Psoas muscle (tissue), 8 donors: Measurements from ENCODE around the gene ATP6V1F. TPM values are rescaled to one million over a fixed set of nuclear protein-coding genes. Genes with fewer than 3 reads are reported as not detected.
A peak's percentile ranks its signal among the peaks of the same experiment; 100 is the strongest.

Experiments
- ATAC-seq, 4 donors: fragments of 200-7000 bp; cut with Tn5 transposase; one replicate each; pipeline ENCODE4 v1.9.1; 2020; ENCODE audit warnings: moderate library complexity in 3 of 4, mild to moderate bottlenecking in 2 of 4
- DNase-seq, 2 donors: peaks; one replicate each; pipeline ENCODE4 v3.0.0-alpha.2; 2020
- H3K27ac ChIP-seq: fragments of 200-600 bp; one replicate; pipeline ENCODE4 v1.8.0; 2022
- H3K27me3 ChIP-seq, 3 donors: fragments of 200-600 bp in 1 of 3; one replicate each; pipeline versions ENCODE4 v1.6.1 to v1.8.0; 2013 to 2022; ENCODE audit warnings: low read length in 2 of 3, mild to moderate bottlenecking in 2 of 3, moderate library complexity in 1 of 3; ENCODE audit not compliant: insufficient read depth in 3 of 3
- H3K36me3 ChIP-seq, 2 donors: fragments of 200-600 bp in 1 of 2; one replicate each; pipeline versions ENCODE4 v1.6.1 to v1.8.0; 2013 to 2022; ENCODE audit warnings: low read depth in 1 of 2, mild to moderate bottlenecking in 1 of 2, moderate library complexity in 1 of 2; ENCODE audit not compliant: insufficient read depth in 1 of 2
- H3K4me1 ChIP-seq: fragments of 200-600 bp; one replicate; pipeline ENCODE4 v1.8.0; 2022
- H3K4me3 ChIP-seq: fragments of 200-600 bp; one replicate; pipeline ENCODE4 v1.8.0; 2022; ENCODE audit warnings: mild to moderate bottlenecking
- H3K9me3 ChIP-seq: fragments of 200-600 bp; one replicate; pipeline ENCODE4 v1.8.0; 2022
- WGBS, 3 donors: extraction: QIAGEN DNeasy Blood & Tissue Kit; methylation state at CpG; one replicate each; pipeline versions ENCODE4 v1.1.6 to v1.1.7; 2013; 5-methylcytosine and 5-hydroxymethylcytosine counted together
- intact Hi-C, 2 donors: fragments of 100-400 bp; cut with DNase I; formaldehyde crosslinking; loops; one replicate each; pipeline versions ENCODE4 v1.11.0 to v1.14.2; 2022
- polyA plus RNA-seq, 3 donors: library from polyadenylated mRNA; stranded (reverse); fragments of 200-250 nt; gene quantifications; one replicate each; pipeline ENCODE4 v1.2.3, GENCODE V29; 2013
- total RNA-seq, 4 donors: library from RNA; stranded (reverse); fragmentation: NEBNext Ultra II Directional in 2 of 4; extraction: Animal tissue kit (Norgen Biotek cat#: 25700) in 2 of 4; gene quantifications; one replicate each; pipeline versions ENCODE4 v1.2.1 to v1.2.4, GENCODE V29; 2021 to 2023
- TF ChIP-seq, protein P1 (sequence below): fragments of 200-600 bp; IDR thresholded peaks from one replicate; pipeline ENCODE4 v1.8.0; 2022; ENCODE audit warnings: antibody characterized with exemption
- donor health status: healthy with polysubstance abuse.
- donor health status: DM: no; HTN: no; CAD: no; lungs with moderate emphysema.
- donor health status: Bipolar disorder and iron deficiency.
- donor health status: healthy.
- donor health status: DM: yes; HTN: yes; CAD: no.
- donor health status: DM: no; HTN: no; CAD: no.
- donor health status: DM: no; HTN: no; CAD: no.
- donor health status: DM: yes; HTN: yes; CAD: no.

ATP6V1F gene
- total and polyA plus RNA-seq, 7 donors, result 103 to 210 (median 143) TPM

DNA sequence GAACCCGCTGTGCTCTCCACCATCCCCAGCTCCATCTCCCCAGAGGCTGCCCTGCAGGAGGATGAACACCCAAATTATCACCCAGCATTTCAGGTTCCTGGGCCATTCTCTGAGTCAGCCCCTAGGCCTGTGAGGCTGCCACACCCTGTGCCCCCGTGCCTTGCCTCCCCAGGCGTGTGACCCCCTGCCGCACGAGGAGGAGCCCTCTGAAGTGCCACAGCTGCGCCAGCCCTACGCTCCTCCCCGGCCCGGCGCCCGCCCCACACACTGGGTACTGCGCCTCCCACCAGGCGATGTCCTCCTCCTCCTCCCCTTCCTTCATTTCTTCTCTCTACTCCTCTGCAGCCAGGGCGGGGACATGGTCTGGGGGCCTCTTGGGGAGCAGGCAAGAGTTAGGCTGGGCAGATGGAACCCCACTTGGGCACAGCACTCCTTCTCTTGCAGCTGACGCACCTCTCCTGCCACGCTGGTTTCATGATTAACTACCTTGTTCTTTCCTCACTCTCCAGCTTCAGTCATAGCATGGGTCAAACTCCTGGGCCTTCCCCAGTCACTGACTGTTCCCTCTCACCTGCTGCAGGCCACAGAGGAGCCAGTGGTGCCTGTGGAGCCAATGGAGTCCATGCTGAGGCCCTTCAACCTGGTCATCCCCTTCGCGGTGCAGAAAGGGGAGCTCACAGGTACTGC lies 12.7 kb upstream of the ATP6V1F start:
- H3K4me1 ChIP-seq, result no peaks in the 10 kb centered on the region
- no peaks in the 10 kb centered on the region for H3K9me3 ChIP-seq
- ATAC-seq (peak in 1 of 4 donors; percentile 0), DNase-seq (no peak)
- TF ChIP-seq, protein P1, sequence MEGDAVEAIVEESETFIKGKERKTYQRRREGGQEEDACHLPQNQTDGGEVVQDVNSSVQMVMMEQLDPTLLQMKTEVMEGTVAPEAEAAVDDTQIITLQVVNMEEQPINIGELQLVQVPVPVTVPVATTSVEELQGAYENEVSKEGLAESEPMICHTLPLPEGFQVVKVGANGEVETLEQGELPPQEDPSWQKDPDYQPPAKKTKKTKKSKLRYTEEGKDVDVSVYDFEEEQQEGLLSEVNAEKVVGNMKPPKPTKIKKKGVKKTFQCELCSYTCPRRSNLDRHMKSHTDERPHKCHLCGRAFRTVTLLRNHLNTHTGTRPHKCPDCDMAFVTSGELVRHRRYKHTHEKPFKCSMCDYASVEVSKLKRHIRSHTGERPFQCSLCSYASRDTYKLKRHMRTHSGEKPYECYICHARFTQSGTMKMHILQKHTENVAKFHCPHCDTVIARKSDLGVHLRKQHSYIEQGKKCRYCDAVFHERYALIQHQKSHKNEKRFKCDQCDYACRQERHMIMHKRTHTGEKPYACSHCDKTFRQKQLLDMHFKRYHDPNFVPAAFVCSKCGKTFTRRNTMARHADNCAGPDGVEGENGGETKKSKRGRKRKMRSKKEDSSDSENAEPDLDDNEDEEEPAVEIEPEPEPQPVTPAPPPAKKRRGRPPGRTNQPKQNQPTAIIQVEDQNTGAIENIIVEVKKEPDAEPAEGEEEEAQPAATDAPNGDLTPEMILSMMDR, result no peak
- peaks cover 4 to 100% of the 10 kb centered on the region in 2 donors for H3K36me3 ChIP-seq
- 79 to 86% (median 84%) methylated on average over 14 to 18 of the region's 18 CpGs for WGBS, 3 donors
- H3K27ac ChIP-seq, result peak overlapping the region; percentile 58
- no peak overlapping the region for H3K4me3 ChIP-seq
- intact Hi-C loops, result no loop called here
- H3K27me3 ChIP-seq, result no peaks in the 10 kb centered on the region

DNA sequence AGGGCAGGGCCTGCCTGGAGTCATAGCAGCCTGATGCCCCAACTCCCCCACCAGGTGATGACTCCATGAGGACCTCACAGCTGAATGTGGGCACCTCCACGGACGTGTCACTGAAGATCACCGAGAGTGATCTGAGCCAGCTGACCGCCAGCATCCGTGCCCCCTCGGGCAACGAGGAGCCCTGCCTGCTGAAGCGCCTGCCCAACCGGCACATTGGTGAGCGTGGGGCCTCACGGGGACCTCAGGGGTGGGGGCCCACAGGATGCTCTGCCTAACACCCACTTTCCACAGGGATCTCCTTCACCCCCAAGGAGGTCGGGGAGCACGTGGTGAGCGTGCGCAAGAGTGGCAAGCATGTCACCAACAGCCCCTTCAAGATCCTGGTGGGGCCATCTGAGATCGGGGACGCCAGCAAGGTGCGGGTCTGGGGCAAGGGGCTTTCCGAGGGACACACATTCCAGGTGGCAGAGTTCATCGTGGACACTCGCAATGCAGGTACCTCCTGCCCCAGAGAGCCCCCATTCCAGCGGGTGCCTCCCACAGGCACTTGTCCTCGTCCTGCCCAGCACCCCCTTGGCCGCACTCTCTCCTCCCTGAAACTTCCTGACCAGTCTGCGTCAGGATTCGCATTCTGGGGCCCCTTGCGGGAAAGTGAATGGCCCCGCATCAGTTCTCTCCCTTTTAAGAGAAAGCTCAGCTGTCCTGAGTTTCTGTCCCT lies 10.0 kb upstream of the ATP6V1F start:
- intact Hi-C loops, result loop anchor here in 1 of 2 donors (1.0 kb wide), 1 partner anchor 16 kb away; no protein-coding TSS in a partner anchor
- ATAC-seq (no peak), DNase-seq (no peak)
- Histone ChIP-seq H3K4me3 (no peak overlapping the region), H3K27me3 (no peaks in the 10 kb centered on the region), H3K27ac (peak overlapping the region; percentile 53), H3K9me3 (no peaks in the 10 kb centered on the region), H3K4me1 (no peaks in the 10 kb centered on the region), H3K36me3 (peaks cover 6 to 98% of the 10 kb centered on the region in 2 donors)
- TF ChIP-seq, protein P1, result no peak
- WGBS, 3 donors, result 75 to 87% (median 75%) methylated on average over 25 to 28 of the region's 28 CpGs

DNA sequence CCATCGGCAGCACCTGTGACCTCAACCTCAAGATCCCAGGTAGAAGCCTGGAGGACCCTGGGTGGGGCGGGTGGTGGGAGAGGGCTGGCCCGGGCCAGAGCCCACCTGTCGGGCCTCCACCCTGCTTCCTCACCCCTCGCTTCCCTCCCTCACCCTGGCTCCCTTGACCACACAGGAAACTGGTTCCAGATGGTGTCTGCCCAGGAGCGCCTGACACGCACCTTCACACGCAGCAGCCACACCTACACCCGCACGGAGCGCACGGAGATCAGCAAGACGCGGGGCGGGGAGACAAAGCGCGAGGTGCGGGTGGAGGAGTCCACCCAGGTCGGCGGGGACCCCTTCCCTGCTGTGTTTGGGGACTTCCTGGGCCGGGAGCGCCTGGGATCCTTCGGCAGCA lies 8.9 kb upstream of the ATP6V1F start:
- intact Hi-C loops, result no loop called here

DNA sequence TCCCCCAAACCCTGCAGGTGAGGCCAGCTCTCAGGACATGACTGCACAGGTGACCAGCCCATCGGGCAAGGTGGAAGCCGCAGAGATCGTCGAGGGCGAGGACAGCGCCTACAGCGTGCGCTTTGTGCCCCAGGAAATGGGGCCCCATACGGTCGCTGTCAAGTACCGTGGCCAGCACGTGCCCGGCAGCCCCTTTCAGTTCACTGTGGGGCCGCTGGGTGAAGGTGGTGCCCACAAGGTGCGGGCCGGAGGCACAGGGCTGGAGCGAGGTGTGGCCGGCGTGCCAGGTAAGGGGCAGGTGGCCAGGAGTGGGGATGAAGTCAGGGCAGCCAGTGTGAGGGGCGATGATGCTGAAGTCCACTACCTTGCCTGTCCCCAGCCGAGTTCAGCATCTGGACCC lies 8.3 kb upstream of the ATP6V1F start:
- intact Hi-C loops, result no loop called here
- TF ChIP-seq, protein P1, result no peak
- H3K27ac ChIP-seq, result peak overlapping the region; percentile 53
- H3K4me1 ChIP-seq, result peaks cover 9% of the 10 kb centered on the region
- H3K9me3 ChIP-seq, result no peaks in the 10 kb centered on the region
- 82 to 92% (median 84%) methylated on average over 20 to 21 of the region's 21 CpGs for WGBS, 3 donors
- peaks cover 6 to 96% of the 10 kb centered on the region in 2 donors for H3K36me3 ChIP-seq
- no peaks in the 10 kb centered on the region for H3K27me3 ChIP-seq
- ATAC-seq (peak in 1 of 4 donors; percentile 0), DNase-seq (no peak)
- no peak overlapping the region for H3K4me3 ChIP-seq

More for the DNA sequence above, 8.9 kb upstream of the ATP6V1F start:
- Histone ChIP-seq H3K4me3 (no peak overlapping the region), H3K27ac (peak overlapping the region; percentile 53), H3K36me3 (peaks cover 6 to 96% of the 10 kb centered on the region in 2 donors), H3K27me3 (no peaks in the 10 kb centered on the region), H3K4me1 (peaks cover 3% of the 10 kb centered on the region), H3K9me3 (no peaks in the 10 kb centered on the region)
- TF ChIP-seq, protein P1, result no peak
- ATAC-seq (no peak), DNase-seq (no peak)
- 84 to 87% (median 85%) methylated on average over 21 to 23 of the region's 23 CpGs for WGBS, 3 donors
